RWPE2 (cell line): ENCODE results near the gene SLC22A31.

ENCODE experiments used
- ATAC-seq: fragments of 200-7000 bp; cut with Tn5 transposase; 3 replicates; pipeline ENCODE4 v1.9.1; 2021; ENCODE audit warnings: low read depth
- DNase-seq: peaks from one replicate; pipeline ENCODE4 v3.0.0-alpha.2; 2020; ENCODE audit warnings: low spot score
- H3K27ac ChIP-seq: fragments of 450-650 bp; 2 replicates; pipeline ENCODE4 v1.5.1; 2017; ENCODE audit warnings: mild to moderate bottlenecking; ENCODE audit not compliant: poor library complexity, severe bottlenecking
- H3K27me3 ChIP-seq: fragments of 250-450 bp; sonication (Bioruptor Pico); 2 replicates; pipeline ENCODE4 v1.5.1; 2021; ENCODE audit warnings: mild to moderate bottlenecking, moderate library complexity; ENCODE audit not compliant: insufficient read depth, poor library complexity, severe bottlenecking
- H3K36me3 ChIP-seq: fragments of 250-450 bp; sonication (Bioruptor Pico); 2 replicates; pipeline ENCODE4 v1.5.1; 2020; ENCODE audit warnings: low read depth, mild to moderate bottlenecking, moderate library complexity
- H3K4me1 ChIP-seq: fragments of 250-450 bp; sonication (Bioruptor Pico); 2 replicates; pipeline ENCODE4 v1.5.1; 2021; ENCODE audit warnings: mild to moderate bottlenecking, moderate library complexity; ENCODE audit not compliant: insufficient read depth, poor library complexity, severe bottlenecking
- H3K4me3 ChIP-seq: fragments of 250-450 bp; sonication (Bioruptor Pico); 2 replicates; pipeline ENCODE4 v1.5.1; 2021; ENCODE audit warnings: mild to moderate bottlenecking, moderate library complexity; ENCODE audit not compliant: severe bottlenecking
- H3K9me3 ChIP-seq: fragments of 250-450 bp; sonication (Bioruptor Pico); 2 replicates; pipeline ENCODE4 v1.5.1; 2021; ENCODE audit warnings: mild to moderate bottlenecking, moderate library complexity; ENCODE audit not compliant: severe bottlenecking
- TF ChIP-seq, protein P1 (sequence below): fragments of 450-650 bp; IDR thresholded peaks from one replicate; pipeline ENCODE4 v1.5.1; 2017; ENCODE audit warnings: mild to moderate bottlenecking, moderate library complexity; ENCODE audit not compliant: poor library complexity, severe bottlenecking

SLC22A31 gene

GRCh38 chr16:89174055-89174827 lies 26.1 kb downstream of the SLC22A31 start:
- TF ChIP-seq, protein P1, sequence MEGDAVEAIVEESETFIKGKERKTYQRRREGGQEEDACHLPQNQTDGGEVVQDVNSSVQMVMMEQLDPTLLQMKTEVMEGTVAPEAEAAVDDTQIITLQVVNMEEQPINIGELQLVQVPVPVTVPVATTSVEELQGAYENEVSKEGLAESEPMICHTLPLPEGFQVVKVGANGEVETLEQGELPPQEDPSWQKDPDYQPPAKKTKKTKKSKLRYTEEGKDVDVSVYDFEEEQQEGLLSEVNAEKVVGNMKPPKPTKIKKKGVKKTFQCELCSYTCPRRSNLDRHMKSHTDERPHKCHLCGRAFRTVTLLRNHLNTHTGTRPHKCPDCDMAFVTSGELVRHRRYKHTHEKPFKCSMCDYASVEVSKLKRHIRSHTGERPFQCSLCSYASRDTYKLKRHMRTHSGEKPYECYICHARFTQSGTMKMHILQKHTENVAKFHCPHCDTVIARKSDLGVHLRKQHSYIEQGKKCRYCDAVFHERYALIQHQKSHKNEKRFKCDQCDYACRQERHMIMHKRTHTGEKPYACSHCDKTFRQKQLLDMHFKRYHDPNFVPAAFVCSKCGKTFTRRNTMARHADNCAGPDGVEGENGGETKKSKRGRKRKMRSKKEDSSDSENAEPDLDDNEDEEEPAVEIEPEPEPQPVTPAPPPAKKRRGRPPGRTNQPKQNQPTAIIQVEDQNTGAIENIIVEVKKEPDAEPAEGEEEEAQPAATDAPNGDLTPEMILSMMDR, result no peak
- Histone ChIP-seq H3K27ac (no peak overlapping the region), H3K9me3 (no peaks in the 10 kb centered on the region), H3K27me3 (peaks cover 10% of the 10 kb centered on the region), H3K4me3 (no peak overlapping the region), H3K36me3 (no peaks in the 10 kb centered on the region), H3K4me1 (no peaks in the 10 kb centered on the region)
- no peak for ATAC-seq
- no peak for DNase-seq

DNA sequence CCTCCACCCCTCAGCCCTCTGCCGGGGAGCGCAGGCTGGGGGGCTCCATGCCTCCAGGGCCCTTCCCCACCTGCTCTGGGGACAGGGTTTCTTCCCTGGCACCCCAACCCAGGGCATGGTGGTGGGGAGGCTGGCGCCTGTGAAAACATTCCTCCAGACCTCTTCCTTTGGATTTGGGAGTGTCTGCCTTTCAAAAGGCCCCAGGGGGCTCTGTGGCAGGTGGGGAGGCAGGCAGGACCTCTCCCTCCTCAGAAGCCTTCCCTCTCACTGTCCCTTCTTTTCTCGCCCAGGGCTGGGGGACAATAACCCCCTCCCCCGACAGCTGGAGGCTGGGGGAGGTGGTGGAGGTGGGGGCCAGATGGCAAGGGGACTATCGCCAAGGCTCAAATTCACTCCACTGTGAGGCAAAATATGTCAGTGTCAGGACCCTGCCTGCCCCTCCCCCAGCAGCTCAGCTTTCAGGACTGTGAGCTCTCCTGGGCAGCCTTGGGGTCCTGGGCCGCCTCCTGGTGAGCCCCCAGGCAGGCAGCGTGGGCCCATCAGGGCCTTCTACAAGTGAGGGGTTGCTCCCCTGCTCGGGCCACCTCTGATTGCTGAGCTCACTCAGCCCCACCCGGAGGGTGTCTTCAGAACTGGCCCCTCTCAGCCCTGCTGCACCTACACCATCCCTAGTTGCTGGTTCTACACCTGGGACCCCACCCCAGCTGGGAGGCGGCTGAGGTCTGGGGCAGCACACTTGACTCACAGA lies 27.0 kb downstream of the SLC22A31 start:
- DNase-seq, result no peak
- H3K4me1 ChIP-seq, result no peaks in the 10 kb centered on the region
- H3K9me3 ChIP-seq, result no peaks in the 10 kb centered on the region
- no peak overlapping the region for H3K4me3 ChIP-seq
- no peak for ATAC-seq
- H3K27ac ChIP-seq, result no peak overlapping the region
- peaks cover 10% of the 10 kb centered on the region for H3K27me3 ChIP-seq
- TF ChIP-seq, protein P1, result no peak
- H3K36me3 ChIP-seq, result no peaks in the 10 kb centered on the region

GRCh38 chr16:89172528-89173173 lies 27.7 kb downstream of the SLC22A31 start:
- TF ChIP-seq, protein P1, result no peak
- H3K27ac ChIP-seq, result no peak overlapping the region
- H3K4me1 ChIP-seq, result no peaks in the 10 kb centered on the region
- ATAC-seq (no peak), DNase-seq (no peak)
- peaks cover 10% of the 10 kb centered on the region for H3K27me3 ChIP-seq
- no peaks in the 10 kb centered on the region for H3K36me3 ChIP-seq
- H3K4me3 ChIP-seq, result no peak overlapping the region
- no peaks in the 10 kb centered on the region for H3K9me3 ChIP-seq

- ATAC-seq (no peak), DNase-seq (no peak)
- peaks cover 10% of the 10 kb centered on the region for H3K27me3 ChIP-seq
- H3K27ac ChIP-seq, result no peak overlapping the region
- H3K9me3 ChIP-seq, result no peaks in the 10 kb centered on the region
- TF ChIP-seq, protein P1, result no peak
- H3K4me3 ChIP-seq, result no peak overlapping the region
- H3K4me1 ChIP-seq, result no peaks in the 10 kb centered on the region
- H3K36me3 ChIP-seq, result no peaks in the 10 kb centered on the region
Measured at GRCh38 chr16:89172171-89172527, 28.2 kb downstream of the SLC22A31 start.
